Nephron progenitor cell (in vitro differentiated cells): ENCODE data around the gene NRXN2.

ENCODE experiments used
- DNase-seq: peaks from one replicate; pipeline ENCODE4 v3.0.0; 2021
- H3K27ac Mint-ChIP-seq: 2 replicates; pipeline ENCODE4 v1.8.0; 2021; ENCODE audit warnings: mild to moderate bottlenecking, moderate library complexity, mixed read lengths
- H3K27me3 Mint-ChIP-seq: 2 replicates; pipeline ENCODE4 v1.8.0; 2021; ENCODE audit warnings: mild to moderate bottlenecking, low read depth, mixed read lengths; ENCODE audit not compliant: poor library complexity
- H3K36me3 Mint-ChIP-seq: 2 replicates; pipeline ENCODE4 v1.8.0; 2021; ENCODE audit warnings: low read depth, mixed read lengths
- H3K4me1 Mint-ChIP-seq: 2 replicates; pipeline ENCODE4 v1.8.0; 2021; ENCODE audit warnings: mixed read lengths
- H3K4me3 Mint-ChIP-seq: 2 replicates; pipeline ENCODE4 v1.8.0; 2021; ENCODE audit warnings: mild to moderate bottlenecking, moderate library complexity, mixed read lengths
- H3K9me3 Mint-ChIP-seq: 2 replicates; pipeline ENCODE4 v1.8.0; 2021; ENCODE audit warnings: mild to moderate bottlenecking, moderate library complexity, mixed read lengths
- TF ChIP-seq, protein P1 (sequence below): fragments of 200-600 bp; sonication (generic); IDR thresholded peaks from 2 replicates; pipeline ENCODE4 v1.5.0; 2021; ENCODE audit warnings: antibody characterized with exemption

Gene NRXN2

GRCh38 chr11:64721359-64721699, 1.7 kb downstream of the NRXN2 start:
- no peak for DNase-seq

GRCh38 chr11:64720640-64721358, 2.2 kb downstream of the NRXN2 start:
- Mint-ChIP-seq H3K27ac (no peak overlapping the region), H3K36me3 (no peaks in the 10 kb centered on the region), H3K4me3 (no peak overlapping the region), H3K9me3 (no peaks in the 10 kb centered on the region), H3K4me1 (peaks cover 46% of the 10 kb centered on the region), H3K27me3 (peaks cover 78% of the 10 kb centered on the region)
- no peak for DNase-seq
- TF ChIP-seq, protein P1, sequence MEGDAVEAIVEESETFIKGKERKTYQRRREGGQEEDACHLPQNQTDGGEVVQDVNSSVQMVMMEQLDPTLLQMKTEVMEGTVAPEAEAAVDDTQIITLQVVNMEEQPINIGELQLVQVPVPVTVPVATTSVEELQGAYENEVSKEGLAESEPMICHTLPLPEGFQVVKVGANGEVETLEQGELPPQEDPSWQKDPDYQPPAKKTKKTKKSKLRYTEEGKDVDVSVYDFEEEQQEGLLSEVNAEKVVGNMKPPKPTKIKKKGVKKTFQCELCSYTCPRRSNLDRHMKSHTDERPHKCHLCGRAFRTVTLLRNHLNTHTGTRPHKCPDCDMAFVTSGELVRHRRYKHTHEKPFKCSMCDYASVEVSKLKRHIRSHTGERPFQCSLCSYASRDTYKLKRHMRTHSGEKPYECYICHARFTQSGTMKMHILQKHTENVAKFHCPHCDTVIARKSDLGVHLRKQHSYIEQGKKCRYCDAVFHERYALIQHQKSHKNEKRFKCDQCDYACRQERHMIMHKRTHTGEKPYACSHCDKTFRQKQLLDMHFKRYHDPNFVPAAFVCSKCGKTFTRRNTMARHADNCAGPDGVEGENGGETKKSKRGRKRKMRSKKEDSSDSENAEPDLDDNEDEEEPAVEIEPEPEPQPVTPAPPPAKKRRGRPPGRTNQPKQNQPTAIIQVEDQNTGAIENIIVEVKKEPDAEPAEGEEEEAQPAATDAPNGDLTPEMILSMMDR, result no peak

More at GRCh38 chr11:64721359-64721699, 1.7 kb downstream of the NRXN2 start:
- peaks cover 46% of the 10 kb centered on the region for H3K4me1 Mint-ChIP-seq
- H3K36me3 Mint-ChIP-seq, result no peaks in the 10 kb centered on the region
- TF ChIP-seq, protein P1, result no peak
- no peaks in the 10 kb centered on the region for H3K9me3 Mint-ChIP-seq
- no peak overlapping the region for H3K27ac Mint-ChIP-seq
- H3K27me3 Mint-ChIP-seq, result peaks cover 73% of the 10 kb centered on the region
- H3K4me3 Mint-ChIP-seq, result no peak overlapping the region

DNA sequence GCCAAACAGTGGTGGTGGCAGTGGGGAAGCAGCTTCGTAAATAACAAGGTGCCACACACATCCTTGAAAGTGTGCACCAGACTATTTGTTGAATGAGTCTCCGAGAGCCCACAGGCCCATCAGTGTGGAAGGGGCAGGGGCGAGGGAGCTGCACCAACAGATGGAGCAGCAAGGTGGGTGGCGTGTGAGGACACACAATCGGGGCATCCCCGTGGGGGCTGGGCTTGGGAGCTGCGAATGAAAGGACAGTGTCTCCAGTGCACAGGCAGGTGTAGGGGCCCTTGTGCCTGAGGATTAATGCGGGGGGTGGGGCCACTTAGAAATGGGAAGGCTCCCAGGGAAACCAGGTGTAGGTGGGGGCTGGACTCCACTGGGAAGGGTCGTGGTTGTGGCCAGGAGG, 2.8 kb downstream of the NRXN2 start:
- TF ChIP-seq, protein P1, result no peak
- no peak for DNase-seq
- Mint-ChIP-seq H3K27ac (no peak overlapping the region), H3K4me1 (peaks cover 46% of the 10 kb centered on the region), H3K36me3 (no peaks in the 10 kb centered on the region), H3K9me3 (no peaks in the 10 kb centered on the region), H3K4me3 (no peak overlapping the region), H3K27me3 (peaks cover 84% of the 10 kb centered on the region)

DNA sequence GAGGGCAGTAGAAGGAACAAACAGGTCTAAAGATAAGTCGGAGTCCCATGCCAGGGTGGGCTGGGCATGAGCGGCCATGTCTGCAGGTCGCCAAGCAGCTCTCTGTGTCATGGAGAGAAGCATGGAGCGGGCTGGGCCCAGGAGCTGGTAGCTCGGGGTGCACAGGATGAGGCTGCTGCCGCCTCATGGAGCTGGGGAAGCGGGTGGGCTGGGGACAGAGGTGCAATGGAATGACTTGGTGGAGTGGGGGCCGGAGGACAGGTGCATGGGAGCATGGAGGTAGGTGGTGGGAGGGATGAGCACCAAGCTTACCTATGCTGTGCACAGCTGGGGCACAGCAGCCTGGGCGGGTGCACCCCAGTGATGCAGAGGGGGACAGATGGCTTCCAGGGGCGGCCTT, 3.6 kb downstream of the NRXN2 start:
- no peak for DNase-seq
- TF ChIP-seq, protein P1, result no peak
- H3K27me3 Mint-ChIP-seq, result peaks cover 92% of the 10 kb centered on the region
- H3K4me1 Mint-ChIP-seq, result peaks cover 46% of the 10 kb centered on the region
- no peaks in the 10 kb centered on the region for H3K36me3 Mint-ChIP-seq
- H3K4me3 Mint-ChIP-seq, result no peak overlapping the region
- no peaks in the 10 kb centered on the region for H3K9me3 Mint-ChIP-seq
- no peak overlapping the region for H3K27ac Mint-ChIP-seq

DNA sequence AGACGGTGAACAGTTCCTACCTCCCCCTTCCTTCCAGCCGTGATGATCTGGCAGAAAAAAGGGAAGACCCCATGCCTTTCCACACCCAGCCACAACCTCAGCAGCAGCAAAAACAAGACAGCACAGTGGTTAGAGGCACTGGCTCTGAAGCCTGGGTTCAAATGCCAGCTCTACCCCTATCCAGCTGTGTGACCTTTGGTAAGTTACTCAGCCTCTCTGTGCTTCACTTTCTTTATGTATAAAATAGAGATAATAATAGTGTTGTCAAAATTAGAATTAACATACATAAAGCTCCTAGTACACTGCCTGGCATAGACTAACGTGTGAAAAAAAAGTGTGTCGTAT, 4.2 kb downstream of the NRXN2 start:
- H3K27me3 Mint-ChIP-seq, result peaks cover 95% of the 10 kb centered on the region
- TF ChIP-seq, protein P1, result no peak
- H3K9me3 Mint-ChIP-seq, result no peaks in the 10 kb centered on the region
- DNase-seq, result no peak
- H3K4me1 Mint-ChIP-seq, result peaks cover 46% of the 10 kb centered on the region
- H3K36me3 Mint-ChIP-seq, result no peaks in the 10 kb centered on the region
- no peak overlapping the region for H3K27ac Mint-ChIP-seq
- no peak overlapping the region for H3K4me3 Mint-ChIP-seq

DNA sequence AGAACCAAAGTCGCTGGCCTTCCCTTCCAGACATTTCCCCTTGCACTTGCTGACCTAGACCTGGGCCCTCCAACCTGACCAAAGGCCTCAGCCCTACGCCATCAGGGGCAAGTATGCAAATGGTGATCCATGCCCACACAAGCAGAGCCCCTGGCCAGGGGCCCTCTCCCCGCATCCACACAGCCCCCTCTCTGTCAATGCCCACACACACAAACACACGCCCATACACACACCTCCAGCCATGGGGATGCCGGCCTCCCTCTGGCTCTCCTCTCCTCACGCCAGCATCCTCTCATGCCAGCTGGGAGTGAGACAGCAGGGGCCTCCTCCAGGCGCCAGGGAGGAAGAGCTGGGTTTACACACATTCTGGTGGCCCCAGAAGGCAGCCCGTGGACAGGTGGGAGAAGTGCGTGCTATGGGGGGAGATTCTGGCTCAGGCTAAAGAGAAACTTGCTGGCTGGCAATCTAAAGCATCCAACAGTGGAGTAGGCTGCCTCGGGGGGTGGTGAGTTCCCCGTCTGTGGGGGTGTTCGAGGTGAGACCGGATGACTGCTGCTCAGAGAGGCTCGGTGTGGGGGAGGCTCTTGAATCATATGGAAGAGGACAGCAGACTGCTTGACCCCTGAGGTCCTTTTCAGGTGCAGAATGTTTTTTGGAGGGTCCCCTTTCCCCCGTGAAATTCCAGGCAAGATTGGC, 4.8 kb downstream of the NRXN2 start:
- no peak for DNase-seq
- H3K27ac Mint-ChIP-seq, result no peak overlapping the region

More for the DNA sequence above, 4.8 kb downstream of the NRXN2 start:
- Mint-ChIP-seq H3K27me3 (peaks cover 97% of the 10 kb centered on the region), H3K36me3 (no peaks in the 10 kb centered on the region), H3K9me3 (no peaks in the 10 kb centered on the region), H3K4me1 (peaks cover 46% of the 10 kb centered on the region), H3K4me3 (no peak overlapping the region)
- TF ChIP-seq, protein P1, result no peak
